GM12864 (cell line): ENCODE data around the gene POU2F3.

Experiments used
- DNase-seq: peaks from one replicate; pipeline ENCODE4 v3.0.0-alpha.2; 2011; ENCODE audit warnings: low read depth
- H3K4me3 ChIP-seq: 2 replicates; pipeline ENCODE4 v1.5.1; 2011; ENCODE audit warnings: mild to moderate bottlenecking, low read depth, low read length, control low read depth
- TF ChIP-seq, protein P1 (sequence below): IDR thresholded peaks from 2 replicates; pipeline ENCODE4 v1.5.1; 2011; ENCODE audit warnings: low read depth, mild to moderate bottlenecking, moderate library complexity, low read length, control low read depth, inconsistent platforms; ENCODE audit errors: missing control alignments

POU2F3 gene

GRCh38 chr11:120226242-120226641, 13.7 kb upstream of the POU2F3 start:
- DNase-seq = no peak
- TF ChIP-seq, protein P1, sequence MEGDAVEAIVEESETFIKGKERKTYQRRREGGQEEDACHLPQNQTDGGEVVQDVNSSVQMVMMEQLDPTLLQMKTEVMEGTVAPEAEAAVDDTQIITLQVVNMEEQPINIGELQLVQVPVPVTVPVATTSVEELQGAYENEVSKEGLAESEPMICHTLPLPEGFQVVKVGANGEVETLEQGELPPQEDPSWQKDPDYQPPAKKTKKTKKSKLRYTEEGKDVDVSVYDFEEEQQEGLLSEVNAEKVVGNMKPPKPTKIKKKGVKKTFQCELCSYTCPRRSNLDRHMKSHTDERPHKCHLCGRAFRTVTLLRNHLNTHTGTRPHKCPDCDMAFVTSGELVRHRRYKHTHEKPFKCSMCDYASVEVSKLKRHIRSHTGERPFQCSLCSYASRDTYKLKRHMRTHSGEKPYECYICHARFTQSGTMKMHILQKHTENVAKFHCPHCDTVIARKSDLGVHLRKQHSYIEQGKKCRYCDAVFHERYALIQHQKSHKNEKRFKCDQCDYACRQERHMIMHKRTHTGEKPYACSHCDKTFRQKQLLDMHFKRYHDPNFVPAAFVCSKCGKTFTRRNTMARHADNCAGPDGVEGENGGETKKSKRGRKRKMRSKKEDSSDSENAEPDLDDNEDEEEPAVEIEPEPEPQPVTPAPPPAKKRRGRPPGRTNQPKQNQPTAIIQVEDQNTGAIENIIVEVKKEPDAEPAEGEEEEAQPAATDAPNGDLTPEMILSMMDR = no peak
- no peak overlapping the region for H3K4me3 ChIP-seq

DNA sequence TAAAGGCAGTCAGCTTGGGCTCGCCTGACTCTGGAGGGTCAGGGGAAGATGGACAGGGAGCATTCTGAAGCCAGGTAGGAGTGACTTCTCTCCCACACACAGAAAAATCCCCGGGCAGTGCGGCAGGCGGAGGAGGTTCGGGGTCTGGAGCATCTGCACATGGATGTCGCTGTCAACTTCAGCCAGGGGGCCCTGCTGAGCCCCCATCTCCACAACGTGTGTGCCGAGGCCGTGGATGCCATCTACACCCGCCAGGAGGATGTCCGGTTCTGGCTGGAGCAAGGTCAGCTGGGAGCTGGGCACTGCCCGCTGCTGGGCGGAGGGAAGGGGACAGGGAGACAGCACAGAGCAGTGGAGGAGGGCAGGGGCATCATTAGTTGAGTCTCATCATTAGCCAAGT, 13.2 kb upstream of the POU2F3 start:
- H3K4me3 ChIP-seq = no peak overlapping the region
- DNase-seq = no peak
- TF ChIP-seq, protein P1 = no peak

DNA sequence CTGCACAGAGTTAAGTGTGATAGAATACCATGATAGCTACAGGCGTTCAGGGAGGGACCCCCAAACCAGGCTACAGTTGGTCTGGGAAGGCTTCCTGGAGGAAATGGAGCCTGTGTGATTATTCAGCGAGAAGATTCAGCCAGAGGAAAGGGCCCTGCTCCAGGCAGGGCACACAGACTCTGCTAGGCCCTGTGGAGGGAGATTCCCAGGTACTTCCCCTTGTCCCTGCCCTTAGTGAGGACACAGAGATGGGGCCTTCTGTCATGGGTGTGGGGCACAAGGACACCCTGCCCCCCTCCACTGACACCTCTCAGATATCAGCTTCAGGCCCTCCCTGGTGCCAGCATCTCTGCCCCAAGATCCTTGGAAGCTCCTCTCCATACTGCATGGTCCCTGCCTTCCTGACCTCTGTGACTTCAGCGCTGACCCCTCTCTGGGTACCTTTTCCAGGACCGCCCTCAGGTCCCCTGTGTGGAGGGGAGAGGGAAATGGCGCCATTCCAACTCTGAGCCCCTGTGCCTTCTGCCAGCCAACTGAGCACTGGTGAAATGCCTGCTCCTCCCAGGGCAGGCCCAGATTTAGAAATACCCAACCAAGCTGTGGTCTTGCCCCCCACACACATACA, 12.6 kb upstream of the POU2F3 start:
- DNase-seq = no peak
- TF ChIP-seq, protein P1 = no peak
- H3K4me3 ChIP-seq = no peak overlapping the region

DNA sequence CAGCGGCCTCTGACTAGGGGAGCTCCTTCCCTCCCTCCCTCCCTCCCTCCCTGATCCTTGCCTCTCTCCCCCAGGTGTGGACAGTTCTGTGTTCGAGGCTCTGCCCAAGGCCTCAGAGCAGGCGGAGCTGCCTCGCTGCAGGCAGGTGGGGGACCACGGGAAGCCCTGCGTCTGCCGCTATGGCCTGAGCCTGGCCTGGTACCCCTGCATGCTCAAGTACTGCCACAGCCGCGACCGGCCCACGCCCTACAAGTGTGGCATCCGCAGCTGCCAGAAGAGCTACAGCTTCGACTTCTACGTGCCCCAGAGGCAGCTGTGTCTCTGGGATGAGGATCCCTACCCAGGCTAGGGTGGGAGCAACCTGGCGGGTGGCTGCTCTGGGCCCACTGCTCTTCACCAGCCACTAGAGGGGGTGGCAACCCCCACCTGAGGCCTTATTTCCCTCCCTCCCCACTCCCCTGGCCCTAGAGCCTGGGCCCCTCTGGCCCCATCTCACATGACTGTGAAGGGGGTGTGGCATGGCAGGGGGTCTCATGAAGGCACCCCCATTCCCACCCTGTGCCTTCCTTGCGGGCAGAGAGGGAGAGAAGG, 11.1 kb upstream of the POU2F3 start:
- no peak for DNase-seq
- no peak overlapping the region for H3K4me3 ChIP-seq
- TF ChIP-seq, protein P1 = peak; percentile 33

- no peak for DNase-seq
- H3K4me3 ChIP-seq = no peak overlapping the region
- TF ChIP-seq, protein P1 = peak; percentile 59
Measured at GRCh38 chr11:120229451-120230424, 10.2 kb upstream of the POU2F3 start.

GRCh38 chr11:120230433-120231071, 9.4 kb upstream of the POU2F3 start:
- TF ChIP-seq, protein P1 = no peak
- no peak overlapping the region for H3K4me3 ChIP-seq
- no peak for DNase-seq
